Posterior vena cava (tissue), 2 donors: ENCODE measurements around the gene MBD3L2B. TPM values are rescaled to one million over a fixed set of nuclear protein-coding genes. Genes with fewer than 3 reads are reported as not detected.
"Not testable (repeated sequence)": the region's sequence is repeated elsewhere in the genome, so short reads cannot be mapped to it uniquely, and the experiment has no call there.

Experiments
- DNase-seq: peaks from one replicate; pipeline ENCODE4 v3.0.0-alpha.2; 2020; ENCODE audit warnings: low spot score
- intact Hi-C, 2 donors: fragments of 100-400 bp; cut with DNase I; formaldehyde crosslinking; loops; one replicate each; pipeline versions ENCODE4 v1.14.1 to v1.14.2; 2022 to 2023
- total RNA-seq, 2 donors: library from RNA; stranded (reverse); fragmentation: NEBNext Ultra II Directional; extraction: Animal tissue kit (Norgen Biotek cat#: 25700); gene quantifications; one replicate each; pipeline ENCODE4 v1.2.1, GENCODE V29; 2021
- donor health status: DM: yes; HTN: yes; CAD: no.
- donor health status: DM: yes; HTN: yes; CAD: no.

The MBD3L2B gene
- total RNA-seq, 2 donors from 2014 or later: not detected

- intact Hi-C loops, DNase-seq: not testable (repeated sequence)
Measured at GRCh38 chr19:7028790-7029189, 7.6 kb upstream of the MBD3L2B start.

- intact Hi-C loops: no loop called here
- no peak for DNase-seq
Measured at GRCh38 chr19:7018828-7019227, 2.4 kb downstream of the MBD3L2B start.

GRCh38 chr19:7013678-7014077, 7.6 kb downstream of the MBD3L2B start:
- intact Hi-C loops: no loop called here
- no peak for DNase-seq

GRCh38 chr19:7010722-7011593, 10.3 kb downstream of the MBD3L2B start:
- DNase-seq: no peak
- intact Hi-C loops: no loop called here

- no peak for DNase-seq
- intact Hi-C loops: no loop called here
Measured at GRCh38 chr19:7007859-7008258, 13.4 kb downstream of the MBD3L2B start.

- intact Hi-C loops: no loop called here
- DNase-seq: no peak
Measured at GRCh38 chr19:7006135-7006704, 15.0 kb downstream of the MBD3L2B start.

GRCh38 chr19:7004313-7004931, 16.8 kb downstream of the MBD3L2B start:
- intact Hi-C loops: no loop called here
- no peak for DNase-seq

- DNase-seq: no peak
- intact Hi-C loops: no loop called here
Measured at GRCh38 chr19:7000816-7001215, 20.4 kb downstream of the MBD3L2B start.

GRCh38 chr19:7000333-7000732, 20.9 kb downstream of the MBD3L2B start:
- intact Hi-C loops: no loop called here
- DNase-seq: no peak

GRCh38 chr19:6999933-7000332, 21.3 kb downstream of the MBD3L2B start:
- DNase-seq: no peak
- intact Hi-C loops: no loop called here

GRCh38 chr19:6997679-6998445, 23.4 kb downstream of the MBD3L2B start:
- intact Hi-C loops: no loop called here
- no peak for DNase-seq

GRCh38 chr19:6996810-6997209, 24.4 kb downstream of the MBD3L2B start:
- DNase-seq: no peak
- intact Hi-C loops: no loop called here

- intact Hi-C loops: no loop called here
- no peak for DNase-seq
Measured at GRCh38 chr19:6995054-6995453, 26.2 kb downstream of the MBD3L2B start.

GRCh38 chr19:6988257-6988656, 33.0 kb downstream of the MBD3L2B start:
- intact Hi-C loops: no loop called here
- no peak for DNase-seq

- no peak for DNase-seq
Measured at GRCh38 chr19:6987850-6988249, 33.4 kb downstream of the MBD3L2B start.

GRCh38 chr19:6983448-6983847, 37.8 kb downstream of the MBD3L2B start:
- no peak for DNase-seq
- intact Hi-C loops: no loop called here

More at GRCh38 chr19:6987850-6988249, 33.4 kb downstream of the MBD3L2B start:
- intact Hi-C loops: no loop called here

- no peak for DNase-seq
- intact Hi-C loops: no loop called here
Measured at GRCh38 chr19:6979399-6979798, 41.8 kb downstream of the MBD3L2B start.

GRCh38 chr19:6976197-6976596, 45.0 kb downstream of the MBD3L2B start:
- no peak for DNase-seq
- intact Hi-C loops: no loop called here

- no peak for DNase-seq
- intact Hi-C loops: no loop called here
Measured at GRCh38 chr19:6971366-6971765, 49.9 kb downstream of the MBD3L2B start.

GRCh38 chr19:6970443-6970842, 50.8 kb downstream of the MBD3L2B start:
- intact Hi-C loops: no loop called here
- no peak for DNase-seq
